Frontal cortex (tissue), 1 donor: ENCODE measurements around the gene ELL2. TPM values are rescaled to one million over a fixed set of nuclear protein-coding genes. Genes with fewer than 3 reads are reported as not detected.

Experiments
- total RNA-seq: library from RNA; depleted of rRNA; stranded (reverse); fragments of >200 nt; gene quantifications from one replicate; pipeline ENCODE4 v1.2.3, GENCODE V29; 2014

The ELL2 gene
- total RNA-seq, 1 donor from 2014 or later, result 25.3 TPM

Other genes starting within 250 kb of the ELL2 start
- gene RHOBTB3, start 230.5 kb downstream of the ELL2 start, total RNA-seq, result 312 TPM
- gene GLRX, start 139.1 kb downstream of the ELL2 start, total RNA-seq, result 9.8 TPM